Fibroblast of lung (primary cell): ENCODE results near the gene MADCAM1. TPM values are rescaled to one million over a fixed set of nuclear protein-coding genes. Genes with fewer than 3 reads are reported as not detected.

Source experiments
- DNase-seq, 2 donors: peaks; one replicate each; pipeline versions ENCODE4 v3.0.0 to v3.0.0-alpha.2; 2010; ENCODE audit warnings: low read depth in 2 of 2
- H2AFZ ChIP-seq: 2 replicates; pipeline ENCODE4 v1.5.1; 2012; ENCODE audit warnings: low read length, control low read depth, inconsistent platforms
- H3K27ac ChIP-seq: 2 replicates; pipeline ENCODE4 v1.5.1; 2011; ENCODE audit warnings: low read length, control low read depth; ENCODE audit not compliant: insufficient read depth
- H3K27me3 ChIP-seq: 2 replicates; pipeline ENCODE4 v1.5.1; 2011; ENCODE audit warnings: mild to moderate bottlenecking, low read length; ENCODE audit not compliant: control insufficient read depth, insufficient read depth
- H3K36me3 ChIP-seq: 2 replicates; pipeline ENCODE4 v1.5.1; 2011; ENCODE audit warnings: low read length; ENCODE audit not compliant: control insufficient read depth, insufficient read depth
- H3K4me1 ChIP-seq: 2 replicates; pipeline ENCODE4 v1.5.1; 2011; ENCODE audit warnings: low read length; ENCODE audit not compliant: control insufficient read depth, insufficient read depth; ENCODE audit errors: extremely low read depth
- H3K4me2 ChIP-seq: 2 replicates; pipeline ENCODE4 v1.5.1; 2011; ENCODE audit warnings: low read length, control low read depth; ENCODE audit not compliant: insufficient read depth; ENCODE audit errors: extremely low read depth
- H3K4me3 ChIP-seq, 4 experiments: fragments of 200-600 bp in 1 of 4; sonication (generic) in 1 of 4; replicated peaks in 1 of 4; 2 replicates each; pipeline ENCODE4 v1.5.1; 2011 to 2016; ENCODE audit warnings: low read length in 4 of 4, low read depth in 3 of 4, mild to moderate bottlenecking in 3 of 4, control low read depth in 2 of 4, inconsistent platforms in 1 of 4, mixed read lengths in 1 of 4; ENCODE audit not compliant: insufficient read depth in 1 of 4; ENCODE audit errors: control extremely low read depth in 1 of 4
- H3K79me2 ChIP-seq: 2 replicates; pipeline ENCODE4 v1.5.1; 2012; ENCODE audit warnings: mild to moderate bottlenecking, low read length, inconsistent platforms; ENCODE audit not compliant: control insufficient read depth, insufficient read depth
- H3K9ac ChIP-seq: 2 replicates; pipeline ENCODE4 v1.5.1; 2011; ENCODE audit warnings: mild to moderate bottlenecking, low read length, control low read depth; ENCODE audit not compliant: insufficient read depth
- H3K9me3 ChIP-seq: 2 replicates; pipeline ENCODE4 v1.5.1; 2012; ENCODE audit warnings: low read depth, low read length; ENCODE audit not compliant: control insufficient read depth, insufficient read depth
- H4K20me1 ChIP-seq: 2 replicates; pipeline ENCODE4 v1.5.1; 2011; ENCODE audit warnings: low read length; ENCODE audit not compliant: control insufficient read depth, insufficient read depth; ENCODE audit errors: extremely low read depth
- CTCF ChIP-seq, 2 donors: IDR thresholded peaks in 1 of 2; conservative IDR thresholded peaks in 1 of 2; 1 replicate in 1 of 2; 2 replicates in 1 of 2; pipeline ENCODE4 v1.5.1; 2011 to 2012; ENCODE audit warnings: low read length in 2 of 2, control low read depth in 1 of 2, inconsistent platforms in 1 of 2, low read depth in 1 of 2, mild to moderate bottlenecking in 1 of 2
- EZH2 ChIP-seq: IDR thresholded peaks from 2 replicates; pipeline ENCODE4 v1.5.1; 2012; ENCODE audit warnings: low read length, control low read depth, mild to moderate bottlenecking; ENCODE audit errors: missing control alignments
- polyA plus RNA-seq, 2 donors: library from polyadenylated mRNA; depleted of rRNA in 1 of 2; stranded (reverse) in 1 of 2; unstranded in 1 of 2; fragments of >200 nt; gene quantifications; 2 replicates each; pipeline ENCODE4 v1.2.1, GENCODE V29; 2011 to 2012; ENCODE audit warnings: missing spikeins in 1 of 2
- total RNA-seq: library from RNA; depleted of rRNA; stranded (reverse); fragments of >200 nt; gene quantifications from 2 replicates; pipeline ENCODE4 v1.2.1, GENCODE V29; 2014

MADCAM1 gene
- total and polyA plus RNA-seq, 2 donors (not counting 1 experiment from before 2014, with no cell fraction given), result 0.17 TPM; not detected in 1

- TF ChIP-seq EZH2, result no peak
- TF ChIP-seq CTCF (conservative IDR thresholded peaks at IDR 0.05 in 1 of 2, IDR thresholded peaks at IDR 0.05 in 1 of 2; ENCODE audit: low read depth in 1 of 2, low read length in 2 of 2), result no peak
- peaks cover 3% of the 10 kb centered on the region for H3K27me3 ChIP-seq
- no peaks in the 10 kb centered on the region for H3K4me1 ChIP-seq
- no peak for DNase-seq
- no peak overlapping the region for H3K9ac ChIP-seq
- no peak overlapping the region for H3K27ac ChIP-seq
- no peaks in the 10 kb centered on the region for H3K9me3 ChIP-seq
- H2AFZ ChIP-seq, result no peak overlapping the region
- no peaks in the 10 kb centered on the region for H4K20me1 ChIP-seq
- no peaks in the 10 kb centered on the region for H3K79me2 ChIP-seq
- no peak overlapping the region for H3K4me2 ChIP-seq
- no peaks in the 10 kb centered on the region for H3K36me3 ChIP-seq
- no peak overlapping the region for H3K4me3 ChIP-seq
These were observed 39.7 kb upstream of the MADCAM1 start for GRCh38 chr19:456547-457110.

- Histone ChIP-seq H3K9me3 (no peaks in the 10 kb centered on the region), H3K4me2 (no peak overlapping the region), H3K27me3 (peaks cover 12% of the 10 kb centered on the region), H3K4me3 (no peak overlapping the region), H3K9ac (no peak overlapping the region), H3K4me1 (no peaks in the 10 kb centered on the region), H3K27ac (no peak overlapping the region), H2AFZ (no peak overlapping the region), H4K20me1 (no peaks in the 10 kb centered on the region), H3K79me2 (no peaks in the 10 kb centered on the region), H3K36me3 (no peaks in the 10 kb centered on the region)
- no peak for TF ChIP-seq CTCF (conservative IDR thresholded peaks at IDR 0.05 in 1 of 2, IDR thresholded peaks at IDR 0.05 in 1 of 2; ENCODE audit: low read depth in 1 of 2, low read length in 2 of 2)
- TF ChIP-seq EZH2, result no peak
- no peak for DNase-seq
These were observed 38.6 kb upstream of the MADCAM1 start for GRCh38 chr19:457636-458035.

- H2AFZ ChIP-seq, result no peak overlapping the region
- no peak overlapping the region for H3K4me3 ChIP-seq
- no peak for TF ChIP-seq EZH2
- TF ChIP-seq CTCF (conservative IDR thresholded peaks at IDR 0.05 in 1 of 2, IDR thresholded peaks at IDR 0.05 in 1 of 2; ENCODE audit: low read depth in 1 of 2, low read length in 2 of 2), result no peak
- H3K4me1 ChIP-seq, result no peaks in the 10 kb centered on the region
- no peaks in the 10 kb centered on the region for H3K79me2 ChIP-seq
- no peak overlapping the region for H3K4me2 ChIP-seq
- H4K20me1 ChIP-seq, result no peaks in the 10 kb centered on the region
- H3K9me3 ChIP-seq, result no peaks in the 10 kb centered on the region
- DNase-seq, result no peak
- peaks cover 12% of the 10 kb centered on the region for H3K27me3 ChIP-seq
- no peaks in the 10 kb centered on the region for H3K36me3 ChIP-seq
- no peak overlapping the region for H3K9ac ChIP-seq
- no peak overlapping the region for H3K27ac ChIP-seq
These were observed 37.9 kb upstream of the MADCAM1 start for GRCh38 chr19:458091-459042.
